HEK293T (cell line): ENCODE results near the gene RAB11FIP4.

ENCODE experiments used
- ARNT ChIP-seq: fragments of 450-650 bp; IDR thresholded peaks from 2 replicates; pipeline ENCODE4 v1.6.1; 2017; ENCODE audit warnings: mild to moderate bottlenecking
- BHLHE40 ChIP-seq: fragments of 450-650 bp; IDR thresholded peaks from 2 replicates; pipeline ENCODE4 v1.6.1; 2016; ENCODE audit warnings: mild to moderate bottlenecking, moderate library complexity, borderline replicate concordance
- CTBP1 ChIP-seq: fragments of 450-650 bp; IDR thresholded peaks from 2 replicates; pipeline ENCODE4 v1.6.1; 2016; ENCODE audit warnings: borderline replicate concordance
- ELF4 ChIP-seq: fragments of 450-650 bp; IDR thresholded peaks from 2 replicates; pipeline ENCODE4 v1.6.1; 2017; ENCODE audit warnings: antibody characterized with exemption
- FOXA1 ChIP-seq: fragments of 450-650 bp; IDR thresholded peaks from 2 replicates; pipeline ENCODE4 v1.6.1; 2016; ENCODE audit warnings: mild to moderate bottlenecking
- FOXM1 ChIP-seq: fragments of 450-650 bp; IDR thresholded peaks from 2 replicates; pipeline ENCODE4 v1.6.1; 2017; ENCODE audit warnings: mild to moderate bottlenecking, borderline replicate concordance
- LEF1 ChIP-seq: fragments of 450-650 bp; IDR thresholded peaks from 2 replicates; pipeline ENCODE4 v1.6.1; 2017; ENCODE audit warnings: mild to moderate bottlenecking, borderline replicate concordance
- PKNOX1 ChIP-seq: fragments of 450-650 bp; IDR thresholded peaks from 2 replicates; pipeline ENCODE4 v1.6.1; 2016
- SP1 ChIP-seq: fragments of 450-650 bp; IDR thresholded peaks from 2 replicates; pipeline ENCODE4 v1.6.1; 2017
- SUZ12 ChIP-seq: fragments of 450-650 bp; IDR thresholded peaks from 2 replicates; pipeline ENCODE4 v1.6.1; 2016; ENCODE audit warnings: mild to moderate bottlenecking
- ZNF384 ChIP-seq: fragments of 450-650 bp; IDR thresholded peaks from 2 replicates; pipeline ENCODE4 v1.6.1; 2016

GRCh38 chr17:31401456-31402254, 10.2 kb downstream of the RAB11FIP4 start:
- TF ChIP-seq LEF1 (no peak), PKNOX1 (no peak), CTBP1 (no peak), SUZ12 (no peak), ZNF384 (no peak), ELF4 (no peak), SP1 (no peak), ARNT (no peak), FOXM1 (no peak), BHLHE40 (no peak), FOXA1 (no peak)
